ENCODE results near the gene MINDY3.

DNA sequence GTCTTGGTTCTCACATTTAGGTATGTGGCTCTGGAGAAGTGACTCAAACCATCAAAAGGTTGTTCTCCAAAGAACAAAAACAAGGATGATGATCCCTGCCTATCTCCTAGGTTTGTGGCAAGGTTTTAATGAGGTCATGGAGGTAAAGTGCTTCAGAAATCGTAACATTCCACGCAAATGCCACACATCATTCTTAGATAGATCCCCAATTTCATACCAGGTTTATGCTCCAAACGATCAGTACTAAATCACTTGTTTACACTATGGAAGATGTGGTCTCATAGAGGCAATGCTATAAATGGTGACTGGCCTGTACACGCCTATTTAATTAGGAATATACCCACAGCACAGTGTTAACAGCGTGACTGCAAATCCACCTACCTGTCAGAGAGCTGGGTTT lies 66.6 kb downstream of the MINDY3 start:
- no peak for TF ChIP-seq POLR2A (IDR thresholded peaks at IDR 0.05; ENCODE audit: low read depth, low read length)
- no peak for TF ChIP-seq POLR2AphosphoS5 (IDR thresholded peaks at IDR 0.05; ENCODE audit: low read depth, low read length)
- TF ChIP-seq TAF1 (IDR thresholded peaks at IDR 0.05; ENCODE audit: low read depth, low read length): no peak
- no peak for TF ChIP-seq PAX5 (IDR thresholded peaks at IDR 0.05; ENCODE audit: insufficient read depth, low read length, severe bottlenecking)
- TF ChIP-seq SPI1 (IDR thresholded peaks at IDR 0.05; ENCODE audit: low read depth, low read length): no peak
